ENCODE data around the gene EPHB1.

GRCh38 chr3:135087782-135088181 is 292.7 kb downstream of the EPHB1 start:
- TF ChIP-seq CTCF (conservative IDR thresholded peaks at IDR 0.05) (no peak), ZFX (IDR thresholded peaks at IDR 0.05) (no peak)

Data from C4-2B (cell line).